Adrenal gland (tissue), 12 donors: ENCODE results near the gene ANXA4. TPM values are rescaled to one million over a fixed set of nuclear protein-coding genes. Genes with fewer than 3 reads are reported as not detected.

Source experiments
- DNase-seq, 7 donors: peaks; one replicate each; pipeline ENCODE4 v3.0.0-alpha.2; 2019 to 2020
- H3K27ac ChIP-seq, 5 donors: fragments of 200-600 bp; sonication (generic) in 4 of 5; 1 replicate in 3 of 5; 2 replicates in 2 of 5; pipeline versions ENCODE4 v1.5.1 to v1.8.0; 2016 to 2020; ENCODE audit warnings: mild to moderate bottlenecking in 1 of 5
- H3K27me3 ChIP-seq: fragments of 200-600 bp; 2 replicates; pipeline ENCODE4 v1.8.0; 2021
- H3K36me3 ChIP-seq, 2 donors: fragments of 200-600 bp; replicated peaks in 1 of 2; 1 replicate in 1 of 2; 2 replicates in 1 of 2; pipeline versions ENCODE4 v1.5.1 to v1.8.0; 2018 to 2022
- H3K4me1 ChIP-seq, 2 donors: fragments of 200-600 bp; replicated peaks in 1 of 2; 1 replicate in 1 of 2; 2 replicates in 1 of 2; pipeline versions ENCODE4 v1.5.1 to v1.8.0; 2018 to 2021
- H3K4me3 ChIP-seq, 4 donors: fragments of 200-600 bp; sonication (generic) in 3 of 4; one replicate each; pipeline ENCODE4 v1.5.1; 2016 to 2018
- H3K9me3 ChIP-seq, 3 donors: fragments of 200-600 bp; sonication (generic) in 1 of 3; replicated peaks in 1 of 3; 1 replicate in 2 of 3; 2 replicates in 1 of 3; pipeline versions ENCODE4 v1.5.1 to v1.8.0; 2016 to 2021
- POLR2A ChIP-seq, 2 donors: fragments of 450-650 bp; IDR thresholded peaks; one replicate each; pipeline ENCODE4 v1.6.1; 2017; ENCODE audit warnings: antibody characterized with exemption in 2 of 2, mild to moderate bottlenecking in 2 of 2, moderate library complexity in 1 of 2
- whole genome bisulfite sequencing, 4 donors: extraction: QIAGEN DNeasy Blood & Tissue Kit in 2 of 4; methylation state at CpG; one replicate each; pipeline versions ENCODE4 v1.1.5 to v1.1.7; 2013 to 2017; 5-methylcytosine and 5-hydroxymethylcytosine counted together
- intact Hi-C, 2 donors: fragments of 100-400 bp; cut with DNase I; formaldehyde crosslinking; loops; one replicate each; pipeline versions ENCODE4 v1.14.1 to v1.15.0; 2022 to 2023
- polyA plus RNA-seq, 3 donors: library from polyadenylated mRNA; stranded (reverse); fragments of 200-250 nt in 2 of 3; fragments of 350-450 nt in 1 of 3; fragmentation: Illumina TruSeq in 1 of 3; extraction: RNeasy Lipid Tissue Mini Kit (QIAGEN cat#74804) in 1 of 3; gene quantifications; one replicate each; pipeline ENCODE4 v1.2.3, GENCODE V29; 2013 to 2014
- total RNA-seq, 9 donors: library from RNA; depleted of rRNA in 4 of 9; stranded (reverse); fragments of >200 nt in 4 of 9; fragments of 120-200 nt in 1 of 9; fragmentation: NEBNext Ultra II Directional in 1 of 9; extraction: Animal tissue kit (Norgen Biotek cat#: 25700) in 1 of 9; gene quantifications; one replicate each; pipeline versions ENCODE4 v1.1.0 to v1.2.4, GENCODE V29; 2013 to 2023
- TF ChIP-seq, protein P1 (sequence below), 6 experiments: fragments of 450-650 bp in 4 of 6; fragments of 200-600 bp in 2 of 6; sonication (generic) in 1 of 6; IDR thresholded peaks; 1 replicate in 5 of 6; 2 replicates in 1 of 6; pipeline versions ENCODE4 v1.5.1 to v1.8.0; 2016 to 2021; ENCODE audit warnings: antibody characterized with exemption in 6 of 6, mild to moderate bottlenecking in 2 of 6, moderate library complexity in 1 of 6
- donor health status: healthy with polysubstance abuse.
- donor health status: Bipolar disorder and iron deficiency.
- donor health status: DM: yes; HTN: yes; CAD: no.
- donor health status: DM: no; HTN: no; CAD: no.
- donor health status: DM: no; HTN: no; CAD: no.
- donor health status: DM: yes; HTN: yes; CAD: no.

ANXA4 gene
- total and polyA plus RNA-seq, 12 donors, result 20.6 to 57.4 (median 33.1) TPM

DNA sequence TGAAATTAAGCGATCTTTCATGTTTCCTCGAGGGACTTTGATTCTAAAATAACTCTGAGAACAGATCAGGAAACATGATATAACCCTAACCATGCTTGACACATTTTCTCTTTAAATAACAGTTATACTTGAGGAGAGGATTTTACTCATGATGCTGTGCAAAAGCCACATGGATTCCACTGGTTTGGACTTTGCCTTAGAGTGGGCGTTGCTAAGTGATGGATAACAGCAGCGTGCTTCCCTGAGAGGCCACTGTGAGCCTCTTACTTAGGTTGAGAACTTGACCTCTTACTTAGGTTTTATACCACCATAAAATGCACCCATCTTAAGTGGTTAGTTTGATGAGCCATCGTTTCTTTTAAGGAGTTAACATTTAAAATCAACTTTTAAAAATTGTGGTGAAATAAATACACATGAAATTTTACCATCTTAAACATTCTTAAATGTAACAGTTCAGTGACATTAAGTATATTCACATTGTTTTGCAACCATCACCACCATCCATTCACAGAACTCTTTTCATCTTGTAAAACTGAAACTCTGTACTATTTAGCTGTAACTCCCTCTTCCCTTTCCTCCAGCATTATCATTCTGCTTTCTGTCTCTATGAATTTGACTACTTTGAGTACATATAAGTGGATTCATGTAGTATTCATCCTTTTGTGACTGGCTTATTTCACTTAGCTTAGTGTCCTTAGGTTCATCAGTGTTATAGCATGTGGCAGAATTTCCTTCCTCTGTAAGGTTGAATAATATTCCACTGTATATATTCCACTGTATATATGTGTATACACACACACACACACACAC, 22.6 kb downstream of the ANXA4 start:
- H3K27ac ChIP-seq, result no peak overlapping the region
- H3K9me3 ChIP-seq, result no peaks in the 10 kb centered on the region
- intact Hi-C loops, result no loop called here
- TF ChIP-seq POLR2A (IDR thresholded peaks at IDR 0.05), result no peak
- TF ChIP-seq, protein P1, sequence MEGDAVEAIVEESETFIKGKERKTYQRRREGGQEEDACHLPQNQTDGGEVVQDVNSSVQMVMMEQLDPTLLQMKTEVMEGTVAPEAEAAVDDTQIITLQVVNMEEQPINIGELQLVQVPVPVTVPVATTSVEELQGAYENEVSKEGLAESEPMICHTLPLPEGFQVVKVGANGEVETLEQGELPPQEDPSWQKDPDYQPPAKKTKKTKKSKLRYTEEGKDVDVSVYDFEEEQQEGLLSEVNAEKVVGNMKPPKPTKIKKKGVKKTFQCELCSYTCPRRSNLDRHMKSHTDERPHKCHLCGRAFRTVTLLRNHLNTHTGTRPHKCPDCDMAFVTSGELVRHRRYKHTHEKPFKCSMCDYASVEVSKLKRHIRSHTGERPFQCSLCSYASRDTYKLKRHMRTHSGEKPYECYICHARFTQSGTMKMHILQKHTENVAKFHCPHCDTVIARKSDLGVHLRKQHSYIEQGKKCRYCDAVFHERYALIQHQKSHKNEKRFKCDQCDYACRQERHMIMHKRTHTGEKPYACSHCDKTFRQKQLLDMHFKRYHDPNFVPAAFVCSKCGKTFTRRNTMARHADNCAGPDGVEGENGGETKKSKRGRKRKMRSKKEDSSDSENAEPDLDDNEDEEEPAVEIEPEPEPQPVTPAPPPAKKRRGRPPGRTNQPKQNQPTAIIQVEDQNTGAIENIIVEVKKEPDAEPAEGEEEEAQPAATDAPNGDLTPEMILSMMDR (IDR thresholded peaks at IDR 0.05), result no peak
- no peaks in the 10 kb centered on the region for H3K4me1 ChIP-seq
- H3K27me3 ChIP-seq, result no peaks in the 10 kb centered on the region
- no peak for DNase-seq
- no peaks in the 10 kb centered on the region for H3K36me3 ChIP-seq
- no peak overlapping the region for H3K4me3 ChIP-seq
- 82 to 90% (median 87%) methylated on average over 5 of the region's 5 CpGs for WGBS, 4 donors

DNA sequence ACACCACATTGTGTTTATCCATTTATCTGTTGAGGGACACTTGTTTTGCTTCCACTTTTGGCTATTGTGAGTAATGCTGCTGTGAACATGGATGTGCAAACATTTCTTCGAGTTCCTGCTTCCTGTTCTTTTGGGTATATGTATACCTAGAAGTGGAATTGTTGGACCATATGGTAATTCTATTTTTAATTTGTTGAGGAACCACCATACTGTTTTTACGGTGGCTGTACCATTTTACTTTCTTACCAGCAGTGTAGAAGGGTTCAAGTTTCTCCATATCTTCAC, 23.1 kb downstream of the ANXA4 start:
- intact Hi-C loops, result no loop called here
- H3K27ac ChIP-seq, result no peak overlapping the region
- TF ChIP-seq POLR2A (IDR thresholded peaks at IDR 0.05), result no peak
- TF ChIP-seq, protein P1 (IDR thresholded peaks at IDR 0.05), result no peak
- no peaks in the 10 kb centered on the region for H3K27me3 ChIP-seq
- H3K36me3 ChIP-seq, result no peaks in the 10 kb centered on the region
- peaks cover 2 to 3% of the 10 kb centered on the region in 2 donors for H3K4me1 ChIP-seq
- 78 to 92% (median 83%) methylated on average over 2 of the region's 2 CpGs for WGBS, 4 donors
- DNase-seq, result no peak
- no peak overlapping the region for H3K4me3 ChIP-seq
- H3K9me3 ChIP-seq, result no peaks in the 10 kb centered on the region

DNA sequence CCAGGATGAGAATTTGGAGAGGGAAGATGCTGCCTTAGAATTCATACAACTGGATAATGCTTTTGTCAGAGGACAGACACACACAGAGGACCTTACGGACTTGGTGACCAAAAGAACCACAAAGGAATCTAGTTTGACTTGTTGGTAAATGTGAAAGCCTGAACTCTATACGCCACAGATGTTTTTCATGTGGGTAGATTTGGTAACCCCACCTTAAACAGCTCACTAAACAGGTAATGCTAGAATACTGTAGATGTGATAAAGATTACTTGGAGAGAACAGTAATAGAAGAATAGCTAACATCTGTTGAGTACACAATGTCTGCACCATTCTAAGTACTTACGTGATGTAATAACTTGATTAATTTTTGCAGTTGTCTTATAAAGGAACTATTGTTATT, 24.1 kb downstream of the ANXA4 start:
- TF ChIP-seq, protein P1 (IDR thresholded peaks at IDR 0.05), result no peak
- no peak for TF ChIP-seq POLR2A (IDR thresholded peaks at IDR 0.05)
- H3K27me3 ChIP-seq, result no peaks in the 10 kb centered on the region
- no peak overlapping the region for H3K4me3 ChIP-seq
- DNase-seq, result no peak
- H3K27ac ChIP-seq, result no peak overlapping the region
- no peaks in the 10 kb centered on the region for H3K36me3 ChIP-seq
- no peaks in the 10 kb centered on the region for H3K9me3 ChIP-seq
- H3K4me1 ChIP-seq, result peaks cover 8 to 10% of the 10 kb centered on the region in 2 donors
- WGBS, 4 donors, result 76 to 82% (median 80%) methylated on average over 3 of the region's 3 CpGs
- intact Hi-C loops, result no loop called here

GRCh38 chr2:69767034-69767433, 25.1 kb downstream of the ANXA4 start:
- no peak overlapping the region for H3K27ac ChIP-seq
- no peak for TF ChIP-seq POLR2A (IDR thresholded peaks at IDR 0.05)
- TF ChIP-seq, protein P1 (IDR thresholded peaks at IDR 0.05), result no peak
- H3K36me3 ChIP-seq, result no peaks in the 10 kb centered on the region
- no peak for DNase-seq
- H3K27me3 ChIP-seq, result no peaks in the 10 kb centered on the region
- no peak overlapping the region for H3K4me3 ChIP-seq
- WGBS, 4 donors, result 75 to 81% (median 79%) methylated on average over 3 of the region's 3 CpGs
- H3K4me1 ChIP-seq, result peaks cover 8 to 10% of the 10 kb centered on the region in 2 donors
- H3K9me3 ChIP-seq, result no peaks in the 10 kb centered on the region
- intact Hi-C loops, result no loop called here
